Hepatic stellate cell (primary cell): ENCODE data around the gene SH3BP5.
"Not testable (repeated sequence)": the region's sequence is repeated elsewhere in the genome, so short reads cannot be mapped to it uniquely, and the experiment has no call there.

Experiments used
- DNase-seq: peaks from one replicate; pipeline ENCODE4 v3.0.0; 2011; ENCODE audit warnings: low spot score

SH3BP5 gene

GRCh38 chr3:15332405-15333098 is at the start of gene SH3BP5:
Gene SH3BP5 (minus strand): TSS chr3:15332586. CDS start chr3:15332408, 178 bp downstream.
- DNase-seq = peak; percentile 73

GRCh38 chr3:15380980-15381890 is 48.8 kb upstream of the SH3BP5 start:
- no peak for DNase-seq

GRCh38 chr3:15377961-15378791 is 45.8 kb upstream of the SH3BP5 start:
- DNase-seq = peak; percentile 49

- no peak for DNase-seq
Observed at GRCh38 chr3:15375461-15376000, 43.1 kb upstream of the SH3BP5 start.

GRCh38 chr3:15372918-15373317 is 40.5 kb upstream of the SH3BP5 start:
- DNase-seq = no peak

GRCh38 chr3:15368561-15369135 is 36.3 kb upstream of the SH3BP5 start:
- no peak for DNase-seq

- DNase-seq = no peak
Observed at GRCh38 chr3:15367059-15367458, 34.7 kb upstream of the SH3BP5 start.

GRCh38 chr3:15364078-15364477 is 31.7 kb upstream of the SH3BP5 start:
- DNase-seq = not testable (repeated sequence)

GRCh38 chr3:15361494-15362214 is 29.3 kb upstream of the SH3BP5 start:
- no peak for DNase-seq

GRCh38 chr3:15360788-15361493 is 28.6 kb upstream of the SH3BP5 start:
- DNase-seq = no peak

- DNase-seq = no peak
Observed at GRCh38 chr3:15359677-15360397, 27.5 kb upstream of the SH3BP5 start.

GRCh38 chr3:15356651-15357061 is 24.3 kb upstream of the SH3BP5 start:
- not testable (repeated sequence) for DNase-seq

GRCh38 chr3:15356176-15356575 is 23.8 kb upstream of the SH3BP5 start:
- no peak for DNase-seq

GRCh38 chr3:15355086-15355485 is 22.7 kb upstream of the SH3BP5 start:
- DNase-seq = no peak

GRCh38 chr3:15354485-15354884 is 22.1 kb upstream of the SH3BP5 start:
- DNase-seq = no peak

GRCh38 chr3:15350141-15350540 is 17.8 kb upstream of the SH3BP5 start:
- no peak for DNase-seq

GRCh38 chr3:15349438-15349837 is 17.1 kb upstream of the SH3BP5 start:
- DNase-seq = not testable (repeated sequence)

- no peak for DNase-seq
Observed at GRCh38 chr3:15348246-15348645, 15.9 kb upstream of the SH3BP5 start.

GRCh38 chr3:15347737-15348110 is 15.3 kb upstream of the SH3BP5 start:
- no peak for DNase-seq
